Endothelial cell of umbilical vein (primary cell): ENCODE data around the gene PTPN3. TPM values are rescaled to one million over a fixed set of nuclear protein-coding genes. Genes with fewer than 3 reads are reported as not detected.

Experiments
- BruUV-seq: library from RNA; stranded (reverse); fragments of 400-500 nt; replicated peaks from 2 replicates; lab custom pipeline; 2021; lab: Mats Ljungman, UMichigan
- CTCF ChIA-PET: fragments of 300-600, 350-600 bp; sonication (Branson Sonifier 250); formaldehyde crosslinking; loops from one replicate; lab custom pipeline; 2021; ENCODE audit warnings: antibody characterized with exemption, inconsistent platforms; lab: Charles Lee
- POLR2A ChIA-PET: fragments of 300-600, 350-600 bp; sonication (Branson Sonifier 250); formaldehyde crosslinking; loops from one replicate; lab custom pipeline; 2021; ENCODE audit warnings: antibody characterized with exemption, inconsistent platforms; lab: Charles Lee
- DNase-seq: peaks from one replicate; pipeline ENCODE4 v3.0.0-alpha.2; 2011; ENCODE audit warnings: low read depth, low spot score
- FAIRE-seq: peaks from 2 replicates; lab custom pipeline; 2011; peaks lifted over from hg19 to GRCh38; lab: Jason Lieb, UNC
- H2AFZ ChIP-seq: 2 replicates; pipeline ENCODE4 v1.6.0; 2012; ENCODE audit warnings: low read depth, low read length, control low read depth, inconsistent platforms
- H3K27ac ChIP-seq: 2 replicates; pipeline ENCODE4 v1.5.1; 2011; ENCODE audit warnings: low read depth, mild to moderate bottlenecking, control low read depth, low read length, moderate library complexity; ENCODE audit not compliant: insufficient read depth
- H3K27me3 ChIP-seq, 2 experiments: 2 replicates each; pipeline versions ENCODE4 v1.6.0 to v1.6.1; 2011; ENCODE audit warnings: low read length in 2 of 2, mixed read lengths in 1 of 2; ENCODE audit not compliant: control insufficient read depth in 2 of 2, insufficient read depth in 2 of 2
- H3K36me3 ChIP-seq, 2 experiments: 2 replicates in 1 of 2; 3 replicates in 1 of 2; pipeline ENCODE4 v1.5.1; 2011; ENCODE audit warnings: low read length in 2 of 2, mild to moderate bottlenecking in 1 of 2, moderate library complexity in 1 of 2; ENCODE audit not compliant: control insufficient read depth in 2 of 2, insufficient read depth in 2 of 2; ENCODE audit errors: extremely low read depth in 1 of 2
- H3K4me1 ChIP-seq: 3 replicates; pipeline ENCODE4 v1.5.1; 2011; ENCODE audit warnings: mild to moderate bottlenecking, low read length; ENCODE audit not compliant: control insufficient read depth, insufficient read depth; ENCODE audit errors: extremely low read depth
- H3K4me2 ChIP-seq: 2 replicates; pipeline ENCODE4 v1.6.1; 2011; ENCODE audit warnings: low read length, control low read depth, mixed read lengths; ENCODE audit not compliant: insufficient read depth
- H3K4me3 ChIP-seq, 3 experiments: fragments of 200-600 bp in 1 of 3; sonication (generic), shearing (Covaris generic) in 1 of 3; replicated peaks in 1 of 3; 2 replicates each; pipeline ENCODE4 v1.5.1; 2011 to 2016; ENCODE audit warnings: control low read depth in 3 of 3, low read length in 3 of 3, mild to moderate bottlenecking in 2 of 3, inconsistent platforms in 1 of 3, low read depth in 1 of 3, moderate library complexity in 1 of 3; ENCODE audit not compliant: insufficient read depth in 1 of 3
- H3K79me2 ChIP-seq: 2 replicates; pipeline ENCODE4 v1.6.0; 2012; ENCODE audit warnings: low read length, inconsistent platforms; ENCODE audit not compliant: control insufficient read depth, insufficient read depth
- H3K9ac ChIP-seq: replicated peaks from 2 replicates; pipeline ENCODE3; 2011; ENCODE audit warnings: low read length, control low read depth; ENCODE audit not compliant: insufficient read depth; ENCODE audit errors: extremely low read depth
- H3K9me1 ChIP-seq: replicated peaks from 3 replicates; pipeline ENCODE4 v1.6.0; 2011; ENCODE audit warnings: mild to moderate bottlenecking, low read length; ENCODE audit not compliant: control insufficient read depth, insufficient read depth; ENCODE audit errors: extremely low read depth
- H3K9me3 ChIP-seq: replicated peaks from 2 replicates; pipeline ENCODE4 v1.5.1; 2012; ENCODE audit warnings: low read length, inconsistent platforms; ENCODE audit not compliant: control insufficient read depth, insufficient read depth
- H4K20me1 ChIP-seq: replicated peaks from 2 replicates; pipeline ENCODE3; 2011; ENCODE audit warnings: mild to moderate bottlenecking, low read length; ENCODE audit not compliant: control insufficient read depth, insufficient read depth; ENCODE audit errors: extremely low read depth
- EZH2 ChIP-seq: IDR thresholded peaks from 2 replicates; pipeline ENCODE4 v1.6.1; 2012; ENCODE audit warnings: borderline replicate concordance, low read depth, mild to moderate bottlenecking, moderate library complexity, low read length, inconsistent platforms; ENCODE audit not compliant: severe bottlenecking
- FOS ChIP-seq: IDR thresholded peaks from 2 replicates; pipeline ENCODE4 v1.6.1; 2011; ENCODE audit warnings: mild to moderate bottlenecking, low read length, moderate library complexity, borderline replicate concordance; ENCODE audit not compliant: insufficient read depth
- GATA2 ChIP-seq: IDR thresholded peaks from 2 replicates; pipeline ENCODE4 v1.7.0; 2011; ENCODE audit warnings: low read depth, mild to moderate bottlenecking, moderate library complexity, mixed read lengths, low read length; ENCODE audit not compliant: insufficient read length, insufficient read depth
- JUN ChIP-seq: IDR thresholded peaks from 2 replicates; pipeline ENCODE4 v1.6.1; 2011; ENCODE audit warnings: borderline replicate concordance, low read depth; ENCODE audit not compliant: insufficient read length, insufficient read depth
- MYC ChIP-seq: IDR thresholded peaks from one replicate; pipeline ENCODE4 v1.6.1; 2011; ENCODE audit warnings: mild to moderate bottlenecking, low read depth, low read length
- POLR2A ChIP-seq: IDR thresholded peaks from 2 replicates; pipeline ENCODE4 v1.6.1; 2012; ENCODE audit warnings: low read depth, mild to moderate bottlenecking, control low read depth, low read length
- dilution Hi-C: fragments of 300-500 bp; cut with MboI; formaldehyde crosslinking; loops from one replicate; pipeline ENCODE4 v1.15.0; 2019; ENCODE audit warnings: low sequenced_read_pairs; ENCODE audit not compliant: extremely low pct_ligation_motif_present
- intact Hi-C: fragments of 100-400 bp; cut with micrococcal nuclease; formaldehyde crosslinking; loops from one replicate; pipeline ENCODE4 v1.10.0; 2022
- polyA plus RNA-seq, 4 experiments: library from polyadenylated mRNA; depleted of rRNA in 3 of 4; stranded (reverse) in 3 of 4; unstranded in 1 of 4; fragments of >200 nt; gene quantifications; 2 replicates each; pipeline versions ENCODE4 v1.2.1 to v1.2.3, GENCODE V29; 2011 to 2012; ENCODE audit warnings: missing spikeins in 1 of 4
- total RNA-seq: library from RNA; stranded (reverse); gene quantifications from 2 replicates; pipeline ENCODE4 v1.2.3, GENCODE V29; 2021
- TF ChIP-seq, protein P1 (sequence below), 2 donors: IDR thresholded peaks; 1 replicate in 1 of 2; 2 replicates in 1 of 2; pipeline ENCODE4 v1.5.1; 2011; ENCODE audit warnings: low read length in 2 of 2, mild to moderate bottlenecking in 2 of 2, moderate library complexity in 2 of 2, control low read depth in 1 of 2, inconsistent platforms in 1 of 2, low read depth in 1 of 2; ENCODE audit not compliant: insufficient read depth in 1 of 2; ENCODE audit errors: extremely low read depth in 1 of 2

The PTPN3 gene
- total and polyA plus RNA-seq, 2 donors (not counting 3 experiments of a cell fraction or from before 2014, with no cell fraction given): 0.01 TPM; not detected in 1

DNA sequence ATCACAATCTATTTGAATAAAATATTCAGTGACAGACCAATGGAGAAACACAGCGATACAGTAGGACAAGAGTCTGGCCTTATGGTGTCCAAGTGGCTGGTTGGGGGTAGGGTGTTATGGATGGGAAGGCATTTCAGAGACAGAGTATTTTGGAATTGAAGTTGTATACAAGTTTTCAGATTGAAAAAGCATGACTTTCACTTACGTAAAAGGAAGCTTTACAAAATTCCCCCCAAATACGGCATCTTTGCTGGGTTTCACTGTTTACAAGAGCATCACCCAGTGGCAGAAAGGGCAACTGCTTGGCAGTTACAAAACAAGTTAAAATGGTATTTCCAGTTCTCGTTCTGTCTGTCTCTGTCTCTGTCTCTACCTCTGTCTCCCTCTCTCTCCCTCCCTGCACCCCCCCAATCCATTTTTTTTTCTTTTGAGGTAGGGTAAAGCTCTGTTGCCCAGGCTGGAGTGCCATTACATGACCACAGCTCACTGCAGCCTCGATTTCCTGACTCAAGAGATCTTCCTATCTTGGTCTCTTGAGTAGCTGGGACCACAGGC lies 86.2 kb downstream of the PTPN3 start:
- no peak overlapping the region for H3K27ac ChIP-seq
- no peak overlapping the region for H3K4me2 ChIP-seq
- dilution Hi-C loops (no loop called here), intact Hi-C loops (no loop called here)
- no peaks in the 10 kb centered on the region for H3K4me1 ChIP-seq
- no peaks in the 10 kb centered on the region for H3K9me3 ChIP-seq
- H4K20me1 ChIP-seq: no peaks in the 10 kb centered on the region
- CTCF ChIA-PET: interaction anchor here (0.9 to 2.3 kb wide), 5 partner anchors 8 to 58 kb away, joined by 3 to 10 read pairs (median 6); no protein-coding TSS in a partner anchor
- POLR2A ChIA-PET: no interaction called here
- no peak overlapping the region for H2AFZ ChIP-seq
- TF ChIP-seq, protein P1, sequence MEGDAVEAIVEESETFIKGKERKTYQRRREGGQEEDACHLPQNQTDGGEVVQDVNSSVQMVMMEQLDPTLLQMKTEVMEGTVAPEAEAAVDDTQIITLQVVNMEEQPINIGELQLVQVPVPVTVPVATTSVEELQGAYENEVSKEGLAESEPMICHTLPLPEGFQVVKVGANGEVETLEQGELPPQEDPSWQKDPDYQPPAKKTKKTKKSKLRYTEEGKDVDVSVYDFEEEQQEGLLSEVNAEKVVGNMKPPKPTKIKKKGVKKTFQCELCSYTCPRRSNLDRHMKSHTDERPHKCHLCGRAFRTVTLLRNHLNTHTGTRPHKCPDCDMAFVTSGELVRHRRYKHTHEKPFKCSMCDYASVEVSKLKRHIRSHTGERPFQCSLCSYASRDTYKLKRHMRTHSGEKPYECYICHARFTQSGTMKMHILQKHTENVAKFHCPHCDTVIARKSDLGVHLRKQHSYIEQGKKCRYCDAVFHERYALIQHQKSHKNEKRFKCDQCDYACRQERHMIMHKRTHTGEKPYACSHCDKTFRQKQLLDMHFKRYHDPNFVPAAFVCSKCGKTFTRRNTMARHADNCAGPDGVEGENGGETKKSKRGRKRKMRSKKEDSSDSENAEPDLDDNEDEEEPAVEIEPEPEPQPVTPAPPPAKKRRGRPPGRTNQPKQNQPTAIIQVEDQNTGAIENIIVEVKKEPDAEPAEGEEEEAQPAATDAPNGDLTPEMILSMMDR (IDR thresholded peaks at IDR 0.05; ENCODE audit: extremely low read depth in 1 of 2, insufficient read depth in 1 of 2, low read depth in 1 of 2, low read length in 2 of 2): peak; percentile 49 to 50
- TF ChIP-seq JUN: no peak
- TF ChIP-seq MYC: no peak
- no peak for TF ChIP-seq EZH2
- no peak for TF ChIP-seq GATA2
- no peak for TF ChIP-seq FOS
- no peak for TF ChIP-seq POLR2A
- no peaks in the 10 kb centered on the region for H3K36me3 ChIP-seq
- H3K79me2 ChIP-seq: no peaks in the 10 kb centered on the region
- no peaks in the 10 kb centered on the region for H3K27me3 ChIP-seq
- BruUV-seq: no TSS peak
- no peaks in the 10 kb centered on the region for H3K9me1 ChIP-seq
- H3K4me3 ChIP-seq: no peak overlapping the region
- no peak overlapping the region for H3K9ac ChIP-seq
- FAIRE-seq (peak; percentile 18), DNase-seq (no peak)
